CD14-positive monocyte (primary cell): ENCODE data around the gene UCP2. TPM values are rescaled to one million over a fixed set of nuclear protein-coding genes. Genes with fewer than 3 reads are reported as not detected.

Experiments
- DNase-seq, 3 donors: peaks; one replicate each; pipeline ENCODE4 v3.0.0-alpha.2; 2011 to 2022
- H2AFZ ChIP-seq: 2 replicates; pipeline ENCODE4 v1.6.0; 2012; ENCODE audit warnings: mild to moderate bottlenecking, low read depth, low read length, inconsistent platforms; ENCODE audit not compliant: insufficient read depth, poor library complexity, severe bottlenecking
- H3K27ac ChIP-seq, 2 donors: 1 replicate in 1 of 2; 2 replicates in 1 of 2; pipeline ENCODE4 v1.5.1; 2012 to 2013; ENCODE audit warnings: low read length in 2 of 2, control low read depth in 1 of 2, inconsistent platforms in 1 of 2, low read depth in 1 of 2, mild to moderate bottlenecking in 1 of 2
- H3K27me3 ChIP-seq, 2 donors: one replicate each; pipeline versions ENCODE4 v1.6.0 to v1.6.1; 2011 to 2013; ENCODE audit warnings: low read length in 2 of 2; ENCODE audit not compliant: control insufficient read depth in 2 of 2, insufficient read depth in 2 of 2
- H3K36me3 ChIP-seq, 2 donors: replicated peaks in 1 of 2; 1 replicate in 1 of 2; 2 replicates in 1 of 2; pipeline versions ENCODE4 v1.5.1 to v1.6.1; 2012 to 2013; ENCODE audit warnings: low read length in 2 of 2, control low read depth in 1 of 2, inconsistent platforms in 1 of 2, mild to moderate bottlenecking in 1 of 2; ENCODE audit not compliant: insufficient read depth in 2 of 2, control insufficient read depth in 1 of 2
- H3K4me1 ChIP-seq, 2 donors: 1 replicate in 1 of 2; 2 replicates in 1 of 2; pipeline versions ENCODE4 v1.5.1 to v1.6.1; 2012 to 2013; ENCODE audit warnings: low read length in 2 of 2, control low read depth in 1 of 2, inconsistent platforms in 1 of 2, mild to moderate bottlenecking in 1 of 2, moderate library complexity in 1 of 2; ENCODE audit not compliant: insufficient read depth in 2 of 2, control insufficient read depth in 1 of 2
- H3K4me2 ChIP-seq: replicated peaks from 2 replicates; pipeline ENCODE3; 2012; ENCODE audit warnings: low read length, moderate library complexity, mild to moderate bottlenecking; ENCODE audit not compliant: poor library complexity, severe bottlenecking; ENCODE audit errors: extremely low read depth
- H3K4me3 ChIP-seq, 3 experiments: fragments of 200-600 bp in 1 of 3; sonication (generic) in 1 of 3; replicated peaks in 1 of 3; 1 replicate in 2 of 3; 2 replicates in 1 of 3; pipeline ENCODE4 v1.5.1; 2011 to 2013; ENCODE audit warnings: low read length in 3 of 3, mild to moderate bottlenecking in 3 of 3, control low read depth in 2 of 3, low read depth in 2 of 3, inconsistent platforms in 1 of 3, moderate library complexity in 1 of 3
- H3K79me2 ChIP-seq: 2 replicates; pipeline ENCODE4 v1.6.0; 2012; ENCODE audit warnings: mild to moderate bottlenecking, control low read depth, inconsistent platforms, low read length, moderate library complexity; ENCODE audit not compliant: insufficient read depth
- H3K9ac ChIP-seq: 2 replicates; pipeline ENCODE4 v1.6.0; 2017; ENCODE audit warnings: low read length, mild to moderate bottlenecking; ENCODE audit not compliant: insufficient read depth, poor library complexity, severe bottlenecking
- H3K9me3 ChIP-seq, 2 donors: replicated peaks in 1 of 2; 1 replicate in 1 of 2; 2 replicates in 1 of 2; pipeline versions ENCODE4 v1.5.1 to v1.6.1; 2012 to 2013; ENCODE audit warnings: low read length in 2 of 2, control low read depth in 1 of 2; ENCODE audit not compliant: control insufficient read depth in 1 of 2, insufficient read depth in 1 of 2
- H4K20me1 ChIP-seq: 2 replicates; pipeline ENCODE4 v1.6.0; 2012; ENCODE audit warnings: mild to moderate bottlenecking, low read length, control low read depth, moderate library complexity; ENCODE audit not compliant: insufficient read depth
- H3K27ac Mint-ChIP-seq, 7 donors: one replicate each; pipeline ENCODE4 v1.8.0; 2020; ENCODE audit warnings: mild to moderate bottlenecking in 7 of 7, mixed read lengths in 7 of 7, moderate library complexity in 6 of 7, inconsistent platforms in 2 of 7
- H3K27me3 Mint-ChIP-seq, 3 donors: one replicate each; pipeline ENCODE4 v1.8.0; 2021 to 2022; ENCODE audit warnings: low read depth in 3 of 3, mild to moderate bottlenecking in 3 of 3, mixed read lengths in 3 of 3, moderate library complexity in 3 of 3, inconsistent platforms in 1 of 3
- H3K36me3 Mint-ChIP-seq, 2 donors: one replicate each; pipeline ENCODE4 v1.8.0; 2020; ENCODE audit warnings: mixed read lengths in 2 of 2, inconsistent platforms in 1 of 2, mild to moderate bottlenecking in 1 of 2
- H3K4me1 Mint-ChIP-seq: one replicate; pipeline ENCODE4 v1.8.0; 2020; ENCODE audit warnings: mild to moderate bottlenecking, mixed read lengths
- H3K4me3 Mint-ChIP-seq, 2 donors: one replicate each; pipeline ENCODE4 v1.8.0; 2020; ENCODE audit warnings: mild to moderate bottlenecking in 2 of 2, mixed read lengths in 2 of 2, moderate library complexity in 1 of 2
- H3K9me3 Mint-ChIP-seq, 7 donors: one replicate each; pipeline ENCODE4 v1.8.0; 2020 to 2022; ENCODE audit warnings: mixed read lengths in 7 of 7, mild to moderate bottlenecking in 6 of 7, moderate library complexity in 6 of 7, inconsistent platforms in 2 of 7
- CTCF ChIP-seq: fragments of 200-600 bp; IDR thresholded peaks from one replicate; pipeline ENCODE4 v1.8.0; 2022; ENCODE audit warnings: antibody characterized with exemption, mild to moderate bottlenecking
- WGBS: methylation state at CpG from one replicate; pipeline ENCODE4 v1.1.5; 2013; ENCODE audit warnings: missing lambda C conversion rate; ENCODE audit not compliant: insufficient coverage; 5-methylcytosine and 5-hydroxymethylcytosine counted together
- intact Hi-C, 2 donors: fragments of 100-400 bp; cut with micrococcal nuclease; formaldehyde crosslinking; loops; one replicate each; pipeline versions ENCODE4 v1.15.0 to v1.15.1; 2023
- polyA plus RNA-seq, 3 donors: library from polyadenylated mRNA; depleted of rRNA in 1 of 3; unstranded in 2 of 3; stranded (reverse) in 1 of 3; fragments of 300-500 nt in 2 of 3; fragments of >200 nt in 1 of 3; fragmentation: Illumina TruSeq in 2 of 3; gene quantifications; 1 replicate in 2 of 3; 2 replicates in 1 of 3; pipeline ENCODE4 v1.2.3, GENCODE V29; 2012 to 2021

Gene UCP2
- polyA plus RNA-seq, 3 donors: 496 to 665 (median 649) TPM

DNA sequence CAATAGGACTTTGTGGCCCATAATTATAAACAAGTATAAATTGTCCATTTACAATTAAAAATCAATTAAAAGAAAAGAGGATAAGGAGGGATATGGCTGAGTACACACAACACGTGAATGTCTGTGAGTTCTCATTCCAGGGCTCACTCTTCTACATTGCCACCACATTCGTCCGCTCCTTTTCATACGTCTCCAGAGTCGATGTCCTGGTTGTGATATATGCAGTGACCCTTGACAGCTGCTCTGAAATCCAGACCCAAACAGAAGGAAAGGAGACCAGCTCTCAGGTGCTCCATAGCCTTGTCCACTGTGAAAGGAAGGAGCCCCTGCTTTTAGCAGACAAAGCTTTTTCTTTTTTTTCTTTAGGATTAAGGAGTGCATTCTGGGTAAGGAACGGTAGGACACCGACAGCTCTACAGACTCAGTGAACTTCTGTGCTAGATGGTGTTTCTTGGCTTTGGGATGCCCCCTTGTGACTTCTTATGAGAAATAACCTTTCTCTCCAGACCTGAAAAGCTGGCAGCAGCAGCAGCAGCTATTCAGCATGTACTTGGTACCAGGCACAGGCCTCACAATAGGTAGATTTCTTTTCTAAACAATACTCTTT is 51.5 kb downstream of the UCP2 start:
- Mint-ChIP-seq H3K27ac (no peak overlapping the region), H3K9me3 (no peaks in the 10 kb centered on the region), H3K4me3 (no peak overlapping the region), H3K36me3 (peaks cover 51 to 56% of the 10 kb centered on the region in 2 donors), H3K4me1 (no peaks in the 10 kb centered on the region), H3K27me3 (no peaks in the 10 kb centered on the region)
- peaks cover 25 to 63% of the 10 kb centered on the region in 2 donors for H3K36me3 ChIP-seq
- no peaks in the 10 kb centered on the region for H3K79me2 ChIP-seq
- no peak overlapping the region for H3K9ac ChIP-seq
- H3K9me3 ChIP-seq: no peaks in the 10 kb centered on the region
- H3K4me3 ChIP-seq: no peak overlapping the region
- TF ChIP-seq CTCF: no peak
- intact Hi-C loops: no loop called here
- no peaks in the 10 kb centered on the region for H3K27me3 ChIP-seq
- no peak for DNase-seq
- H3K4me1 ChIP-seq: no peaks in the 10 kb centered on the region
- no peak overlapping the region for H3K27ac ChIP-seq
- H3K4me2 ChIP-seq: no peak overlapping the region
- WGBS: 93% methylated on average over 4 of the region's 7 CpGs
- H4K20me1 ChIP-seq: no peaks in the 10 kb centered on the region
- no peak overlapping the region for H2AFZ ChIP-seq

DNA sequence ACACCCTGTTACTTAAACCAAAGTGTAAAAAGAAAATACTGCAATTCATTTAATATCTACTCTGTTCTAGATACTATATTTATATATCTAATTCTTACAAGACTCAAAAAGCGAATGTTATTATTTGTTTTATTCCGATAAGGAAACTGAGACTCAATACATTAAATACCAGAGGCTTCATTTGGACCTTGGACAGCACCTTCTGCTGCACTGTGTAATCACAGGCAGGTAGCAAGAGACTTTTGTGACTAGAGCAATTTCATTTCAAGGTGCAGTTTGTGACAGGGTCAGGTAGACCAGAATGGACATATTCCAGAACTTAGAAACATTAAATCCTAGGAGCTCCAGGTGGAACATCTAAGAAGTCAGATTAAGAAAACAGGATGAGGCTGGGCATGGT is 53.3 kb downstream of the UCP2 start:
- Mint-ChIP-seq H3K27me3 (no peaks in the 10 kb centered on the region), H3K27ac (peak overlapping the region in 1 of 7 donors; percentile 38), H3K9me3 (no peaks in the 10 kb centered on the region), H3K36me3 (peaks cover 57 to 67% of the 10 kb centered on the region in 2 donors), H3K4me3 (no peak overlapping the region), H3K4me1 (no peaks in the 10 kb centered on the region)
- no peak overlapping the region for H3K4me2 ChIP-seq
- H3K79me2 ChIP-seq: no peaks in the 10 kb centered on the region
- H3K36me3 ChIP-seq: peaks cover 25 to 70% of the 10 kb centered on the region in 2 donors
- H4K20me1 ChIP-seq: no peaks in the 10 kb centered on the region
- no peak overlapping the region for H3K9ac ChIP-seq
- H3K4me3 ChIP-seq: no peak overlapping the region
- intact Hi-C loops: no loop called here
- DNase-seq: no peak
- no peak overlapping the region for H2AFZ ChIP-seq
- no peaks in the 10 kb centered on the region for H3K9me3 ChIP-seq
- H3K27ac ChIP-seq: no peak overlapping the region
- H3K27me3 ChIP-seq: no peaks in the 10 kb centered on the region
- no CpG with 5 or more reads among the region's 2 CpGs for WGBS
- no peaks in the 10 kb centered on the region for H3K4me1 ChIP-seq
- TF ChIP-seq CTCF: no peak

Other genes starting within 250 kb of the UCP2 start
- gene RAB6A, start 221.8 kb downstream of the UCP2 start, polyA plus RNA-seq: 10 to 100 TPM; 38.3 to 91.3 (median 78.6) TPM
- 10 to 100 TPM; 17.8 to 43.1 (median 42.9) TPM for gene MRPL48, start 195.0 kb downstream of the UCP2 start, polyA plus RNA-seq
- gene COA4, start 106.0 kb downstream of the UCP2 start, polyA plus RNA-seq: 10 to 100 TPM; 46.6 to 57.7 (median 53.4) TPM
- gene PAAF1, start 105.8 kb downstream of the UCP2 start, polyA plus RNA-seq: 10 to 100 TPM; 12.0 to 13.7 (median 12.9) TPM
- gene DNAJB13, start 31.8 kb downstream of the UCP2 start, polyA plus RNA-seq: not detected
- gene UCP3, start 26.2 kb upstream of the UCP2 start, polyA plus RNA-seq: 1 to 10 TPM in 1 of 3 donors, not detected in 2; 3.8 TPM
- gene C2CD3, start 188.2 kb upstream of the UCP2 start, polyA plus RNA-seq: 10 to 100 TPM in 1 of 3 donors, 1 to 10 TPM in 1, under 1 TPM in 1; 0.87 to 12.1 (median 2.9) TPM
- 10 to 100 TPM in 1 of 3 donors, 1 to 10 TPM in 2; 5.2 to 12.2 (median 8.9) TPM for gene PPME1, start 188.4 kb upstream of the UCP2 start, polyA plus RNA-seq